RCC 7860 (cell line): ENCODE results near the gene VMP1.
"Not testable (repeated sequence)": the region's sequence is repeated elsewhere in the genome, so short reads cannot be mapped to it uniquely, and the experiment has no call there.

Experiments
- DNase-seq: peaks from one replicate; pipeline ENCODE4 v3.0.0-alpha.2; 2015; ENCODE audit warnings: low spot score
- FAIRE-seq: peaks from 2 replicates; lab custom pipeline; 2012; peaks lifted over from hg19 to GRCh38; lab: Jason Lieb, UNC

VMP1 gene

GRCh38 chr17:59775786-59776350 is 68.4 kb downstream of the VMP1 start:
- FAIRE-seq (no peak), DNase-seq (no peak)

GRCh38 chr17:59776577-59776976 is 69.1 kb downstream of the VMP1 start:
- DNase-seq (no peak), FAIRE-seq (no peak)

DNA sequence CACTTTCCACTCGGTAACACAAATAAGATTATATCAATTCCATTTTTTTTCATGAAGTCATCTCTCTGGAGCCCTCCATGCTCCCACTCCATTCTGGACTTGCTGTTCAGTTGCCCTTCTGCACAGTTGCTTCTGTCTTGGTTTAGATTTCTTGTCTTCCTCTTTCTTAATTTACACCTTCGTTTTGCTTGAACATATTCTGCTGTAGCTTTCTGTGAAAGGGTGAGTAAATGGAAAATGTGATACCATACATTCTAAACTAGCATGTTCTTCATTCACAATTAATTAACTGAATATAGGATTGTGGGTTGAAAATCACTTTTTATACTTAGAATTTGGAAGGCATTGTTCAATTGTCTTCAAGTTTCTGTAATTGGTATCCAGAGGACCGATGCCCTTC is 69.6 kb downstream of the VMP1 start:
- DNase-seq (no peak), FAIRE-seq (no peak)

DNA sequence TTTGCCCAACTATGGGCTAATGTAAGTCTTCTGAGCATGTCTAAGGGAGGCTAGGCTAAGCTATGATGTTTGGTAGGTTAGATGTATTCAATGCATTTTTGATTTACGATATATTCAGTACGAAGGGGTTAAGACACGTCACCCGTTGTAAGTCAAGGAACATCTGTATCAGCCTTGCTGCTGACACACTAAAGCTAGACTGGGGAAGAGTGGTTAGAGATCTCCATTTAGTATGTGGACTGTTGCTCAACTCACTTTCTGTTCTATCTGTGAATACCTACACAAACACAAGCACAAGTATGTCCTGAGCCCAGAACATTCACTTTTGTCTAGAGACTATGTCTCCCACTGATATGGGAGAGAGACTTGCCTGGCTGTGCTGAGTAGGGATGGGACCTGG is 71.5 kb downstream of the VMP1 start:
- FAIRE-seq (no peak), DNase-seq (no peak)

- FAIRE-seq (no peak), DNase-seq (no peak)
These were observed 72.1 kb downstream of the VMP1 start for GRCh38 chr17:59779521-59779920.

DNA sequence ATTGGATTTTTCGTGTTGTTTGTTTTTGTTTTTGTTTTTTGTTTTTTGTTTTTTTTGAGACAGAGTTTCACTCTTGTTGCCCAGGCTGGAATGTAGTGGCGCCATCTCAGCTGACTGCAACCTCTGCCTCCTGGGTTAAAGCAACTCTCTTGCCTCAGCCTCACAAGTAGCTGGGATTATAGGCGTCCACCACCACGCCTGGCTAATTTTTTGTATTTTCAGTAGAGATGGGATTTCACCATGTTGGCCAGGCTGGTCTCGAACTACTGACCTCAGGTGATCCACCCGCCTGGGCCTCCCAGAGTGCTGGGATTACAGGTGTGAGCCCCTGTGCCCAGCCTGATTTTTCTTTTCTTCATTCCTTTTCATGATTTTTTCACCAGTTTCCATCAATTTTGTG is 73.1 kb downstream of the VMP1 start:
- DNase-seq, FAIRE-seq: not testable (repeated sequence)

DNA sequence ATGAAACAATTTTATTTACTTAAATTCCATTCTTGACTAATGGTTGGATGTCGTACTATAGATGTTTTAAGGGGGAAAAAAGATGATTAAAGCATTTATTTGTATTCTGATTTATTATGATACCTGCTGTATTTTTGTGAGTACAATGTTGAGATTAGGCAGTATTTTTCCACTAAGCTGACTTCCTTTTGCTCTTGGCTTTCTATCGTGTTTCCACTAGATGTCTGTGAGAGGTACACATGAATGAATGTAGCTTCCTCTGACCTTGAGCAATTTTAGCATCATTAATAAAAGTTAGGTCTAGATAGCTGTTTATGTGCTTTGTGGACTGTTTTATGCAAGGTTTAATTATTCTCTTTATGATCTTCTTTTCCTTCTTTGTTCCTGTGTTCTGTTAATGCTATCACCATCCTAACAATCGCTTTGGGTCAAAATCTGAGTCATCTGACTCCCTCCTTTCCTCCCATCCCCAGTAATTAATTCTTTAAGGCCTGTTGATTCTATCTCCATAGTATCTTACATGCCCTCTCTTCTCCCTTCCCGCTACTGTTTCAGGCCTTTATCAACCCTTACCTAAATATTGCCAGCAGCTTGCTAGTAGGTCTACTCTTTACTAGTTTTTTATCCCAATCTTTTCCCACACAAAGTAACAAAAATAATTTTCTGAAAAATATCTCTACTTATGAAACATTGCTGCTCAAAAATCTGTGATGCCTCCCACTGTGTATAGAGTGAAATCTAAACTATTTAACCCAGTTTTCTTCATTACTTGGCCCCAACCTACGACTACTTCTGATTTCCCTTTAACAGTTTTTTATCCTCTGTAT is 76.0 kb downstream of the VMP1 start:
- DNase-seq = peak; percentile 91
- no peak for FAIRE-seq

- DNase-seq = no peak
- FAIRE-seq = no peak
These were observed 77.8 kb downstream of the VMP1 start for GRCh38 chr17:59785091-59785799.

DNA sequence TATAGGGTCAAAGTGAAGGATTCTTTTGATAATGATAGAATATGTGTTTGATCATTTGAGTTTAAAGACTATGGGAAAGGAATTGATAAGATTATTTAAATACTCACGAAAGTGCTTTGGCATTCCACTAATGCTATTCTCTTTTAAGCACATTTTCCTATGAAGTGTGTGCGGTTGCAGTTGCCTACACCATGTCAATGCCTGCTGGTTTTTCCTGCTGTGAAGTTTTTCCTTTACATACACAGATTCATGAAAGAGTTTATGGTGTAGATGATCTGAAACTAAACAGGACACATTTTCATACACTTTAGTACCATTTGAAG is 78.7 kb downstream of the VMP1 start:
- FAIRE-seq = no peak
- no peak for DNase-seq

DNA sequence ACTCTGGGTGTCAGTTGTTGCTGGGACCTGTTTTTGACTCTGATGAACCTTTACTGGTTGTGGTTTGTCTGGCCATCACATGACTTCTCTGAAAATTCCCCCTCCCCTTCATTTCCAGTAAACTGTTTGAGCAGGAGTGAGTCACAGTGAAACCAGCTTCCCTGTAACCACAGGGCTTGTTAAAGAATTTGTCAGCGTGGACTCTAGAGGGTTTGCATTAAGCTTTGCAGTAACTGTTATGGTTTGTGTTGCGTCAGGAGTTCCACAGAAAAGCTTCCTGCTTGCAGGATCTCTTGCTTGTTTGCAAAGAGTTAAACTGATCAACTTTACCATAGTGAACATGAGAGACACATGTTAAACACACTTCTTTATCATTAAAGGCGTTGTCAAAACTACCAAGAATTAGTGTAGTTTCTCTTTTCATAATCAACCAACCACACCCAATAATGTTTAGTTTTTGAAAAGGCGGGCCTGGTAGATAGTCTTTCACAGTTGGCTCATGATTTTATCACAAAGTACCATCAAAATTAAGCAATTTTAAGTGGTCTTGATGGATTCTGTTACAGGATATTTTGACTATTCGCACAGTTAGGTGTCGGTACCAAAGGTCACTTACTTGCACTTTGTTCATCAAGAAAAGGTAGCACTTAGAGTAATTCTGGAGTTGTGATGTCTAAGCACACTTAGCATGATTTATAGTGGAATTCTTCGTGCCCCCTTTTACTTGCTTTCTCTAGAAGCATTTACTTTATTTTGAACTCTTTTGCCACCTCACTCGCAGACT is 79.3 kb downstream of the VMP1 start:
- DNase-seq = peak; percentile 99
- peak; percentile 99 for FAIRE-seq

GRCh38 chr17:59789849-59790248 is 82.4 kb downstream of the VMP1 start:
- DNase-seq, FAIRE-seq: not testable (repeated sequence)

DNA sequence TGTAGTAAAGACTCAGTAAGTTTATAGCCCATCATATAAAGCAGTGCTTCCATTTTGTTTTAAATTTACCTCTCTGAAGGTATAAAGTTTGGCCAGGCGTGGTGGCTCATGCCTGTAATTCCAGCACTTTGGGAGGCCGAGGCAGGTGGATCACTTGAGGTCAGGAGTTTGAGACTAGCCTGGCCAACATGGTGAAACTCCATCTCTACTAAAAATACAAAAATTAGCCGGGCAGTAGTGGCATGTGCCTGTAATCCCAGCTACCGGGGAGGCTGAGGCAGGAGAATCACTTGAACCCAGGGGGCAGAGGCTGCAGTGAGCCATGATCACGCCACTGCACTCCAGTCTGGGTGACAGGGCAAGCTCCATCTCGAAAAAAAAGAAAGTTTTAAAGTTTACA is 83.0 kb downstream of the VMP1 start:
- not testable (repeated sequence) for FAIRE-seq, DNase-seq

DNA sequence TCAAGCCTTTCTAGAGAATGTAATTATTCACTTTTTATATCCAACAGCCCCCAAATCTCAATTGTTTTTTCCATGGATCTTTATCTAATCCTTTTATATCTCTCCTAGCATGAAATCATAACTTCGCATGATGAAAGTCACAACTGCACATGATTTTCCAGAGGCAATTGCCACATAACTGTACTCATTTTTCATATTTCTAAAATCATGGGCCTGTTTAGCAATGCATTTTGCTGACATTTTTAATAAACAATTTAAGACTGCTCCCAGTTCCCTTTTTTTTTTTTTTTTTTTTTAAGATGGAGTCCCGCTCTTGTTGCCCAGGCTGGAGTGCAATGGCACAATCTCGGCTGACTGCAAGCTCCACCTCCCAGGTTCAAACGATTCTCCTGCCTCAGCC is 83.5 kb downstream of the VMP1 start:
- FAIRE-seq = no peak

DNA sequence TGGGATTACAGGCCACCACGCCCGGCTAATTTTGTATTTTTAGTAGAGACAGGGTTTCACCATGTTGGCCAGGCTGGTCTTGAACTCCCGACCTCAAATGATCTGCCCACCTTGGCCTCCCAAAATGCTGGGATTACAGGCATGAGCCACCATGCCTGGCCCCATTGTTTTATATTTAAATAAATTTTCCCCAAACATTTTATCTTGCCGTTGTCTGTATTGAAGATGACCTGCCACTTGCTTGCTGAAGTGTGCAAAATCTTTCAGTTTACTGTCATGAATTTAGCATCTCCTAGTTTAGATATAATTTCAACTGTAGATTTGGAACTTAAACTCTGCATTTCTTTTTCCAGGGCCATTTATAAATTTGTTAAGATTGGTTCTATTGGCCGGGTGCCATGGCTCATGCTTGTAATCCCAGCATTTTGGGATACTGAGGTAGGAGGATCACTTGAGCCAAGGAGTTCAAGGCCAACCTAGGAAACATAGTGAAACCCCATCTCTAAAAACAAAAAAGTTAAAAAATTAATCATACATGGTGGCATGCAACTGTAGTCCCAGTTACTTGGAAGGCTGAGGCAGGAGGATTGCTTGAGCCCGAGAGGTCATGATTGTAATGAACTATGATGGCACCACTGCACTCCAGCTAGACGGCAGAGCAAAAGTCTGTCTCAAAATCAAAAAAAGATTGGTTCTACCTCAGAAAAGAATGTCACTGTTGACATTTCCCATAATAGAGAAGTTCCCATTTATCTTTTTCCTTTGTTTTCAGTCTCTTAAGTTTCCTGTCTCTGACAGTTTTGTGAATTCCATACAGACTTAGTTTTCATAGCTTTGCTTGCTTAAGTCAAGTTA is 84.4 kb downstream of the VMP1 start:
- no peak for FAIRE-seq
- no peak for DNase-seq

More for the DNA sequence above, 83.5 kb downstream of the VMP1 start:
- DNase-seq = no peak

GRCh38 chr17:59792458-59792823 is 85.0 kb downstream of the VMP1 start:
- not testable (repeated sequence) for DNase-seq, FAIRE-seq

DNA sequence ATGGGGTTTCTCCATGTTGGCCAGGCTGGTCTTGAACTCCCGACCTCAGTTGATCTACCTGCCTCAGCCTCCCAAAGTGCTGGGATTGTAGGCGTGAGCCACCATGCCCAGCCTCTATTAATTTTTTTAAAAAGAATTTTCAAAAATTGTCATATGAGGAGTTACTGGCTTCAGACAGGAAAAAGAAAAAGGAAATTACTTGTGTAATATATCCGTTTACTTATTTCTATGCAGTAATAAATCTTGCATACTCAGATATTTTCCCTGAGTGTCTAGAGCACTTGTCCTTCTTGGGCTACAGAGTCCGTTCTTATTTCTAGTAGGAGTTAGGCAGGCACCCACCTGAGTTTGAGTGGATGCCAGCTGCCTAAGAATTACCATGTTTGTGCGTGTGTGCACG is 85.8 kb downstream of the VMP1 start:
- FAIRE-seq = no peak
- DNase-seq = no peak

- FAIRE-seq (no peak), DNase-seq (no peak)
These were observed 88.7 kb downstream of the VMP1 start for GRCh38 chr17:59796138-59796537.

DNA sequence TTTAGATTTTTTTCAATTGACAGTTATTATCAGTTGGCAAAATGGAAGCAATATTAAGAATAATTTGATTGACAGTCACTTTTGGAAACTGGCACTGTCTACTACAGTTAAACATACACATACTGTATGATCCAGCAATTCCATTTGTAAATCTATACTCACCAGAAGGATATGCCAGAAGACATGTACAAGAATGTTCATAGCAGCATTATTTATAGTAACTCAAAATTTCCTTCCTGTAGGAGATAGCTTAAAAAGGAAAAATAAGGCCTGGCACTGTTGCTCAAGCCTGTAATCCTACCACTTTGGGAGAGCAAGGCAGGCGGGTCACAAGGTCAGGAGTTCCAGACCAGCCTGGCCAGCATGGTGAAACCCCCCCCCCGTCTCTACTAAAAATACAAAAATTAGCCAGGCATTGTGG is 89.3 kb downstream of the VMP1 start:
- FAIRE-seq = no peak

DNA sequence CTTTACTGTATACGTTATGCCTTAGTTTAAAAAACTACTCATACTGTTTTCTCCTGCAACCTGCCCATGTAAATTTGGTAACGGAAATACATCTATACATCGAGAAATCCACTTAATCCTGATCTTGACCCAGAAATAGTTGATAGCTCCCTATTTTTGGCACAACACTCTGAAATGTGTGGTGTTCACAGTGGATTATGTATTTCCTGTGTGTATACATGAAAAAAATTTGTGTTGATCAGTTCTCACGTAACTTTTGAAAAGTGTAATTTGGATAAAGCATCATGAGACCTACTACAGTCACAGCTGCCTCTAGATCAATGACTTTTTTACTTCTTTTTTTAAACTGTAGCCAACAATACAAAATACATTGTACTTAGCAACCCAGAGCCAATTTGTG is 90.7 kb downstream of the VMP1 start:
- FAIRE-seq = no peak
- no peak for DNase-seq

More for the DNA sequence above, 89.3 kb downstream of the VMP1 start:
- DNase-seq = no peak

DNA sequence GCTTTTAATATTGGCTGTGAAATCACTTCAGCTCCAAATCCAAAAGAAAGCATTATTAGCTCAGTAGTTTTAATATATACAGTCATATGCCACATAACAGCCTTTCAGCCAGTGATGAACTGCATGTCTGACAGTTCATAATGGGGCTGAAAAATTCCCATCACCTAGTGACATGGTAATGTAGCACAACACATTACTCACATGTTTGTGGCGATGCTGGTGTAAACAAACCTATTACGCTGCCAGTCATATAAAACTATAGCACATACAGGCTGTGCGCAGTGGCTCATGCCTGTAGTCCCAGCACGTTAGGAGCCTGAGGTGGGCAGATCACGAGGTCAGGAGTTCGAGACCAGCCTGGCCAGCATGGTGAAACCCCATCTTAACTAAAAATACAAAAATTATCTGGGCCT is 93.1 kb downstream of the VMP1 start:
- DNase-seq = no peak
- no peak for FAIRE-seq
